K562 (cell line): ENCODE measurements around the gene KCNJ15. TPM values are rescaled to one million over a fixed set of nuclear protein-coding genes. Genes with fewer than 3 reads are reported as not detected.
A peak's percentile ranks its signal among the peaks of the same experiment; 100 is the strongest.

ENCODE experiments used
- ATAC-seq: fragments of 200-7000 bp; cut with Tn5 transposase; 3 replicates; pipeline ENCODE4 v1.9.1; 2020; ENCODE audit warnings: moderate library complexity
- BruUV-seq: library from RNA; stranded (reverse); fragments of 400-500 nt; replicated peaks from 2 replicates; lab custom pipeline; 2021; lab: Mats Ljungman, UMichigan
- CTCF ChIA-PET: fragments of 300-600 bp; formaldehyde crosslinking; extraction: SDS; loops from one replicate; lab custom pipeline; 2021; ENCODE audit warnings: low intra/inter-chr PET ratio; lab: Yijun Ruan, JAX
- POLR2A ChIA-PET: fragments of 300-600, 350-650 bp; sonication (Branson Sonifier 250); formaldehyde crosslinking; extraction: SDS; loops from one replicate; lab custom pipeline; 2021; ENCODE audit warnings: antibody characterized with exemption, inconsistent platforms; lab: Yijun Ruan, JAX
- DNase-seq, 4 experiments: peaks; one replicate each; pipeline versions ENCODE4 v3.0.0 to v3.0.0-alpha.2; 2011 to 2018; ENCODE audit warnings: low spot score in 3 of 4, mixed read lengths in 3 of 4; ENCODE audit errors: extremely low read depth in 1 of 4
- FAIRE-seq: peaks from 2 replicates; lab custom pipeline; 2011; peaks lifted over from hg19 to GRCh38; lab: Jason Lieb, UNC
- H2AFZ ChIP-seq: 2 replicates; pipeline ENCODE4 v1.6.0; 2011; ENCODE audit warnings: low read depth, low read length, control low read depth, inconsistent platforms
- H3K27ac ChIP-seq: fragments of 200-600 bp; 3 replicates; pipeline ENCODE4 v1.8.0; 2011; ENCODE audit warnings: low read depth, mild to moderate bottlenecking, control low read depth, inconsistent platforms, low read length, moderate library complexity, mixed read lengths; ENCODE audit errors: extremely low read depth
- H3K27me3 ChIP-seq, 2 experiments: fragments of 300-600 bp in 1 of 2; 2 replicates in 1 of 2; 3 replicates in 1 of 2; pipeline versions ENCODE4 v1.6.0 to v1.8.0; 2011; ENCODE audit warnings: inconsistent platforms in 2 of 2, low read length in 2 of 2, mild to moderate bottlenecking in 1 of 2, mixed read lengths in 1 of 2, moderate library complexity in 1 of 2; ENCODE audit not compliant: control insufficient read depth in 2 of 2, insufficient read depth in 2 of 2
- H3K36me3 ChIP-seq: fragments of 300-600 bp; 3 replicates; pipeline ENCODE4 v1.8.0; 2011; ENCODE audit warnings: mild to moderate bottlenecking, low read length, inconsistent platforms; ENCODE audit not compliant: control insufficient read depth, insufficient read depth
- H3K4me1 ChIP-seq, 2 experiments: fragments of 200-600 bp in 1 of 2; replicated peaks in 1 of 2; 2 replicates in 1 of 2; 3 replicates in 1 of 2; pipeline versions ENCODE4 v1.5.1 to v1.8.0; 2011; ENCODE audit warnings: inconsistent platforms in 2 of 2, low read length in 2 of 2, mild to moderate bottlenecking in 1 of 2, mixed read lengths in 1 of 2, moderate library complexity in 1 of 2; ENCODE audit not compliant: control insufficient read depth in 2 of 2, insufficient read depth in 2 of 2
- H3K4me2 ChIP-seq: 2 replicates; pipeline ENCODE4 v1.6.1; 2011; ENCODE audit warnings: low read length, control low read depth, inconsistent platforms, mixed read lengths; ENCODE audit not compliant: insufficient read depth
- H3K4me3 ChIP-seq: fragments of 200-600 bp; sonication (generic), shearing (Covaris generic); 2 replicates; pipeline ENCODE4 v1.5.1; 2016; ENCODE audit warnings: control low read depth, inconsistent platforms
- H3K79me2 ChIP-seq: fragments of 200-600 bp; 3 replicates; pipeline ENCODE4 v1.8.0; 2011; ENCODE audit warnings: low read length, inconsistent platforms; ENCODE audit not compliant: control insufficient read depth, insufficient read depth
- H3K9ac ChIP-seq, 2 experiments: 2 replicates each; pipeline versions ENCODE4 v1.6.0 to v1.6.1; 2011; ENCODE audit warnings: low read depth in 2 of 2, low read length in 2 of 2, control low read depth in 1 of 2, inconsistent platforms in 1 of 2, mild to moderate bottlenecking in 1 of 2, mixed read lengths in 1 of 2; ENCODE audit not compliant: insufficient read depth in 1 of 2
- H3K9me1 ChIP-seq: one replicate; pipeline ENCODE4 v1.6.0; 2011; ENCODE audit warnings: inconsistent platforms, mild to moderate bottlenecking, low read length, moderate library complexity; ENCODE audit not compliant: control insufficient read depth, insufficient read depth
- H3K9me3 ChIP-seq: replicated peaks from 2 replicates; pipeline ENCODE4 v1.5.1; 2011; ENCODE audit warnings: low read depth, low read length, inconsistent platforms; ENCODE audit not compliant: control insufficient read depth, insufficient read depth
- H4K20me1 ChIP-seq: replicated peaks from 2 replicates; pipeline ENCODE4 v1.6.1; 2011; ENCODE audit warnings: low read length, inconsistent platforms, mixed read lengths; ENCODE audit not compliant: control insufficient read depth, insufficient read depth
- ARID1B ChIP-seq: fragments of 450-650 bp; IDR thresholded peaks from 2 replicates; pipeline ENCODE4 v1.6.1; 2016; ENCODE audit warnings: antibody characterized with exemption, mild to moderate bottlenecking, inconsistent platforms
- CBFA2T3 ChIP-seq: fragments of 450-650 bp; IDR thresholded peaks from 2 replicates; pipeline ENCODE4 v1.6.1; 2017
- CCAR2 ChIP-seq: fragments of 200-400 bp; formaldehyde crosslinking; IDR thresholded peaks from 2 replicates; pipeline ENCODE4 v1.6.1; 2017; ENCODE audit warnings: mild to moderate bottlenecking, low read depth, low read length
- EGR1 ChIP-seq: fragments of 450-650 bp; conservative IDR thresholded peaks from 2 replicates; pipeline ENCODE4 v1.6.1; 2017; ENCODE audit warnings: mild to moderate bottlenecking
- MEF2D ChIP-seq: conservative IDR thresholded peaks from 2 replicates; pipeline ENCODE4 v1.6.1; 2016; ENCODE audit warnings: low read depth, missing genetic modification characterization, missing compliant biosample characterization
- MTA2 ChIP-seq: fragments of 450-650 bp; IDR thresholded peaks from 2 replicates; pipeline ENCODE4 v1.6.1; 2016; ENCODE audit warnings: low read depth
- POLR2A ChIP-seq: fragments of 450-650 bp; conservative IDR thresholded peaks from 2 replicates; pipeline ENCODE4 v1.6.1; 2016
- RFX1 ChIP-seq: fragments of 450-650 bp; IDR thresholded peaks from 2 replicates; pipeline ENCODE4 v1.6.1; 2016; ENCODE audit warnings: mild to moderate bottlenecking, moderate library complexity
- SETDB1 ChIP-seq: IDR thresholded peaks from one replicate; pipeline ENCODE4 v1.6.1; 2012; ENCODE audit warnings: low read length, control low read depth, inconsistent platforms
- SIN3A ChIP-seq, 2 experiments: fragments of 150-350 bp in 1 of 2; IDR thresholded peaks; 2 replicates each; pipeline ENCODE4 v1.6.1; 2011 to 2016; ENCODE audit warnings: borderline replicate concordance in 2 of 2, low read depth in 2 of 2, low read length in 2 of 2, mild to moderate bottlenecking in 2 of 2, moderate library complexity in 2 of 2; ENCODE audit not compliant: control insufficient read depth in 1 of 2
- SMAD1 ChIP-seq: fragments of 150-350 bp; IDR thresholded peaks from 2 replicates; pipeline ENCODE4 v1.6.1; 2014; ENCODE audit warnings: low read length, low read depth; ENCODE audit not compliant: partially characterized antibody
- TAF7 ChIP-seq: fragments of 450-650 bp; IDR thresholded peaks from 2 replicates; pipeline ENCODE4 v1.6.1; 2016; ENCODE audit warnings: missing genetic modification characterization, missing compliant biosample characterization
- ZBED1 ChIP-seq: IDR thresholded peaks from 2 replicates; pipeline ENCODE4 v1.6.1; 2014
- ZFX ChIP-seq: sonication (generic); formaldehyde crosslinking; IDR thresholded peaks from 2 replicates; pipeline ENCODE4 v1.8.0; 2022; ENCODE audit warnings: mild to moderate bottlenecking, missing genetic modification reagents, moderate library complexity
- ZNF232 ChIP-seq: sonication (generic); formaldehyde crosslinking; IDR thresholded peaks from 2 replicates; pipeline ENCODE4 v1.8.0; 2022; ENCODE audit warnings: mild to moderate bottlenecking, missing genetic modification reagents
- ZNF717 ChIP-seq: fragments of 250-450 bp; sonication (Bioruptor Pico); IDR thresholded peaks from 2 replicates; pipeline ENCODE4 v1.5.0; 2021
- WGBS: fragments of 100-300 bp; shearing (Covaris generic); methylation state at CpG from one replicate; pipeline ENCODE4 v1.1.6; 2016; ENCODE audit warnings: low coverage, mixed read lengths; ENCODE audit not compliant: insufficient coverage; ENCODE audit errors: missing lambda C conversion rate; 5-methylcytosine and 5-hydroxymethylcytosine counted together
- in situ Hi-C: fragments of 300-500 bp; cut with MboI; formaldehyde crosslinking; loops from 4 replicates; pipeline ENCODE4 v1.15.0; 2018; ENCODE audit warnings: inconsistent platforms, mixed read lengths
- intact Hi-C: fragments of 100-400 bp; cut with micrococcal nuclease; formaldehyde crosslinking; loops from 2 replicates; pipeline ENCODE4 v1.14.2; 2022
- polyA plus RNA-seq, 8 experiments: library from polyadenylated mRNA; depleted of rRNA in 4 of 8; stranded (reverse) in 5 of 8; unstranded in 3 of 8; fragments of >200 nt; fragmentation: Nextera tagmentation in 2 of 8; fragmentation: Illumina TruSeq in 1 of 8; extraction: Ambion mirVana in 2 of 8; extraction: Trizol in 1 of 8; gene quantifications; 2 replicates each; pipeline versions ENCODE4 v1.2.1 to v1.2.3, GENCODE V29; 2011 to 2014; ENCODE audit warnings: inconsistent platforms in 1 of 8, missing spikeins in 1 of 8
- total RNA-seq, 7 experiments: library from RNA; depleted of rRNA in 6 of 7; stranded (reverse); fragments of >200 nt in 6 of 7; fragmentation: Illumina TruSeq in 2 of 7; extraction: Trizol in 2 of 7; gene quantifications; 2 replicates each; pipeline versions ENCODE4 v1.2.1 to v1.2.3, GENCODE V29; 2011 to 2021; ENCODE audit warnings: low replicate concordance in 1 of 7
- TF ChIP-seq, protein P1 (sequence below): sonication (generic); formaldehyde crosslinking; IDR thresholded peaks from 2 replicates; pipeline ENCODE4 v1.8.0; 2023; ENCODE audit warnings: mild to moderate bottlenecking, missing genetic modification reagents
- TF ChIP-seq, protein P2 (sequence below): sonication (generic); formaldehyde crosslinking; IDR thresholded peaks from 2 replicates; pipeline ENCODE4 v1.8.1; 2023; ENCODE audit warnings: mild to moderate bottlenecking, missing genetic modification reagents
- TF ChIP-seq, protein P3 (sequence below): fragments of 450-650 bp; IDR thresholded peaks from 2 replicates; pipeline ENCODE4 v1.7.0; 2016; ENCODE audit warnings: borderline replicate concordance

KCNJ15 gene
- total and polyA plus RNA-seq, 9 of the 15 experiments (the other 6 are each of a cell fraction or from before 2014, with no cell fraction given): 0.20 to 3.0 (median 0.72) TPM; not detected in 1

DNA sequence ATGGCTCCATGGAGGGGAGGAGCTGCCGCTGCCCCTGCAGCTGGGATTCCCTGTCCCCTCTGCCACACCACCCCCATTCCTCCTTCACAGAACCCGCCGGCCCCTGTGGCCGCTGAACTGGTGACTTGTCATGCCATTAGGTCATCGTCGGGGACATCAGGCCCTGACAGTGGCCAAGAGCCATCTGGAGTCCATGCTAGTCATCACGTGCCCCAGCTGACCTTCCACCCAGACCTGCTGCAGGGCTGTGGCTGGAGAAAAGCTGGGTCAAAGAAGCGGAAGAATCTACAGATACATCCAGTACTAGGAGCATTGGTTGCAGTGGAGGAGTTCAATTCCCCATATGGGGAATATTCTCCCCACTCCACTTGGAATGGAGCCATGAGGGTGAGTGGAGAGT lies 78.1 kb downstream of the KCNJ15 start:
- FAIRE-seq (no peak), ATAC-seq (peak; percentile 51), DNase-seq (peak in 1 of 4 experiments; percentile 10)
- Histone ChIP-seq H4K20me1 (no peaks in the 10 kb centered on the region), H3K4me1 (no peaks in the 10 kb centered on the region), H3K36me3 (no peaks in the 10 kb centered on the region), H3K9me3 (no peaks in the 10 kb centered on the region), H3K79me2 (no peaks in the 10 kb centered on the region), H3K4me2 (no peak overlapping the region), H3K9me1 (no peaks in the 10 kb centered on the region), H2AFZ (no peak overlapping the region), H3K27me3 (peaks cover 0 to 20% of the 10 kb centered on the region in 2 experiments; a peak in 2 of 5 replicates), H3K9ac (no peak overlapping the region), H3K4me3 (no peak overlapping the region), H3K27ac (no peak overlapping the region)
- CTCF ChIA-PET: no interaction called here
- in situ Hi-C loops: no loop called here
- WGBS: 0% methylated on average over 8 of the region's 8 CpGs
- intact Hi-C loops: no loop called here
- POLR2A ChIA-PET: interaction anchor here (1.1 kb wide), 1 partner anchor 606 kb away, joined by 4 read pairs; no protein-coding TSS in a partner anchor
- no TSS peak for BruUV-seq
- no peak for TF ChIP-seq SETDB1
- no peak for TF ChIP-seq MTA2
- TF ChIP-seq ZNF232 (CRISPR knock-in tag): no peak
- TF ChIP-seq POLR2A: no peak
- TF ChIP-seq, protein P1, sequence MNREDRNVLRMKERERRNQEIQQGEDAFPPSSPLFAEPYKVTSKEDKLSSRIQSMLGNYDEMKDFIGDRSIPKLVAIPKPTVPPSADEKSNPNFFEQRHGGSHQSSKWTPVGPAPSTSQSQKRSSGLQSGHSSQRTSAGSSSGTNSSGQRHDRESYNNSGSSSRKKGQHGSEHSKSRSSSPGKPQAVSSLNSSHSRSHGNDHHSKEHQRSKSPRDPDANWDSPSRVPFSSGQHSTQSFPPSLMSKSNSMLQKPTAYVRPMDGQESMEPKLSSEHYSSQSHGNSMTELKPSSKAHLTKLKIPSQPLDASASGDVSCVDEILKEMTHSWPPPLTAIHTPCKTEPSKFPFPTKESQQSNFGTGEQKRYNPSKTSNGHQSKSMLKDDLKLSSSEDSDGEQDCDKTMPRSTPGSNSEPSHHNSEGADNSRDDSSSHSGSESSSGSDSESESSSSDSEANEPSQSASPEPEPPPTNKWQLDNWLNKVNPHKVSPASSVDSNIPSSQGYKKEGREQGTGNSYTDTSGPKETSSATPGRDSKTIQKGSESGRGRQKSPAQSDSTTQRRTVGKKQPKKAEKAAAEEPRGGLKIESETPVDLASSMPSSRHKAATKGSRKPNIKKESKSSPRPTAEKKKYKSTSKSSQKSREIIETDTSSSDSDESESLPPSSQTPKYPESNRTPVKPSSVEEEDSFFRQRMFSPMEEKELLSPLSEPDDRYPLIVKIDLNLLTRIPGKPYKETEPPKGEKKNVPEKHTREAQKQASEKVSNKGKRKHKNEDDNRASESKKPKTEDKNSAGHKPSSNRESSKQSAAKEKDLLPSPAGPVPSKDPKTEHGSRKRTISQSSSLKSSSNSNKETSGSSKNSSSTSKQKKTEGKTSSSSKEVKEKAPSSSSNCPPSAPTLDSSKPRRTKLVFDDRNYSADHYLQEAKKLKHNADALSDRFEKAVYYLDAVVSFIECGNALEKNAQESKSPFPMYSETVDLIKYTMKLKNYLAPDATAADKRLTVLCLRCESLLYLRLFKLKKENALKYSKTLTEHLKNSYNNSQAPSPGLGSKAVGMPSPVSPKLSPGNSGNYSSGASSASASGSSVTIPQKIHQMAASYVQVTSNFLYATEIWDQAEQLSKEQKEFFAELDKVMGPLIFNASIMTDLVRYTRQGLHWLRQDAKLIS (CRISPR knock-in tag): no peak
- TF ChIP-seq, protein P2, sequence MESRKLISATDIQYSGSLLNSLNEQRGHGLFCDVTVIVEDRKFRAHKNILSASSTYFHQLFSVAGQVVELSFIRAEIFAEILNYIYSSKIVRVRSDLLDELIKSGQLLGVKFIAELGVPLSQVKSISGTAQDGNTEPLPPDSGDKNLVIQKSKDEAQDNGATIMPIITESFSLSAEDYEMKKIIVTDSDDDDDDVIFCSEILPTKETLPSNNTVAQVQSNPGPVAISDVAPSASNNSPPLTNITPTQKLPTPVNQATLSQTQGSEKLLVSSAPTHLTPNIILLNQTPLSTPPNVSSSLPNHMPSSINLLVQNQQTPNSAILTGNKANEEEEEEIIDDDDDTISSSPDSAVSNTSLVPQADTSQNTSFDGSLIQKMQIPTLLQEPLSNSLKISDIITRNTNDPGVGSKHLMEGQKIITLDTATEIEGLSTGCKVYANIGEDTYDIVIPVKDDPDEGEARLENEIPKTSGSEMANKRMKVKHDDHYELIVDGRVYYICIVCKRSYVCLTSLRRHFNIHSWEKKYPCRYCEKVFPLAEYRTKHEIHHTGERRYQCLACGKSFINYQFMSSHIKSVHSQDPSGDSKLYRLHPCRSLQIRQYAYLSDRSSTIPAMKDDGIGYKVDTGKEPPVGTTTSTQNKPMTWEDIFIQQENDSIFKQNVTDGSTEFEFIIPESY (CRISPR knock-in tag): no peak
- TF ChIP-seq ZNF717 (CRISPR knock-in tag): no peak
- TF ChIP-seq, protein P3, sequence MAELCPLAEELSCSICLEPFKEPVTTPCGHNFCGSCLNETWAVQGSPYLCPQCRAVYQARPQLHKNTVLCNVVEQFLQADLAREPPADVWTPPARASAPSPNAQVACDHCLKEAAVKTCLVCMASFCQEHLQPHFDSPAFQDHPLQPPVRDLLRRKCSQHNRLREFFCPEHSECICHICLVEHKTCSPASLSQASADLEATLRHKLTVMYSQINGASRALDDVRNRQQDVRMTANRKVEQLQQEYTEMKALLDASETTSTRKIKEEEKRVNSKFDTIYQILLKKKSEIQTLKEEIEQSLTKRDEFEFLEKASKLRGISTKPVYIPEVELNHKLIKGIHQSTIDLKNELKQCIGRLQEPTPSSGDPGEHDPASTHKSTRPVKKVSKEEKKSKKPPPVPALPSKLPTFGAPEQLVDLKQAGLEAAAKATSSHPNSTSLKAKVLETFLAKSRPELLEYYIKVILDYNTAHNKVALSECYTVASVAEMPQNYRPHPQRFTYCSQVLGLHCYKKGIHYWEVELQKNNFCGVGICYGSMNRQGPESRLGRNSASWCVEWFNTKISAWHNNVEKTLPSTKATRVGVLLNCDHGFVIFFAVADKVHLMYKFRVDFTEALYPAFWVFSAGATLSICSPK: no peak
- TF ChIP-seq CBFA2T3: 0 out of 2 replicates have a peak, but pooled peaks have one; percentile 12
- no peak for TF ChIP-seq TAF7 (tag)
- no peak for TF ChIP-seq ARID1B
- TF ChIP-seq RFX1: no peak
- TF ChIP-seq SMAD1: no peak
- no peak for TF ChIP-seq CCAR2
- no peak for TF ChIP-seq MEF2D (tag)
- no peak for TF ChIP-seq ZBED1
- no peak for TF ChIP-seq ZFX (CRISPR knock-in tag)
- no peak for TF ChIP-seq EGR1
- TF ChIP-seq SIN3A (IDR thresholded peaks at IDR 0.05; ENCODE audit: borderline replicate concordance in 2 of 2, control insufficient read depth in 1 of 2, low read depth in 2 of 2, low read length in 2 of 2): no peak
